ENCODE measurements around the gene SPO11. TPM values are rescaled to one million over a fixed set of nuclear protein-coding genes. Genes with fewer than 3 reads are reported as not detected.

The SPO11 gene
- total and polyA plus RNA-seq, 2 of the 4 experiments (the other 2 are of a cell fraction) = not detected

- Histone ChIP-seq H3K23ac (ENCODE audit: low read depth, low read length) (no peak overlapping the region), H2AK9ac (replicated peaks; ENCODE audit: low read depth, low read length, poor library complexity) (no peak overlapping the region), H2BK120ac (ENCODE audit: low read depth, low read length) (no peak overlapping the region), H2BK20ac (ENCODE audit: low read depth, low read length) (no peak overlapping the region), H3K14ac (replicated peaks; ENCODE audit: low read depth, low read length) (no peak overlapping the region), H3K27me3 (ENCODE audit: control insufficient read depth, insufficient read depth, low read length) (no peaks in the 10 kb centered on the region), H2AFZ (replicated peaks; ENCODE audit: low read length, poor library complexity) (no peak overlapping the region), H3K56ac (ENCODE audit: extremely low read depth, insufficient read depth, low read length) (no peak overlapping the region), H2BK15ac (ENCODE audit: low read depth, low read length) (no peak overlapping the region), H4K5ac (ENCODE audit: low read depth, low read length) (no peak overlapping the region), H2BK5ac (ENCODE audit: low read depth, low read length, poor library complexity, severe bottlenecking) (no peak overlapping the region), H2AK5ac (ENCODE audit: low read depth, low read length) (no peak overlapping the region), H4K20me1 (ENCODE audit: insufficient read depth, low read length) (no peaks in the 10 kb centered on the region), H3K27ac (ENCODE audit: insufficient read depth, low read length) (no peak overlapping the region), H3K79me1 (ENCODE audit: low read depth in 1 of 2, low read length in 2 of 2) (no peaks in the 10 kb centered on the region; a peak in 1 of 4 replicates), H3K4ac (ENCODE audit: low read depth, low read length) (no peak overlapping the region), H3K9ac (ENCODE audit: low read depth, low read length) (no peak overlapping the region), H4K91ac (ENCODE audit: insufficient read depth, low read depth, low read length) (no peak overlapping the region), H3K4me3 (ENCODE audit: insufficient read depth, low read depth, low read length) (no peak overlapping the region), H3K9me3 (ENCODE audit: control insufficient read depth, insufficient read depth, low read length) (no peaks in the 10 kb centered on the region), H3K4me2 (ENCODE audit: low read depth, low read length) (no peak overlapping the region), H3K36me3 (ENCODE audit: control insufficient read depth, insufficient read depth, low read length) (peaks cover 77% of the 10 kb centered on the region), H3K4me1 (ENCODE audit: control insufficient read depth, insufficient read depth, low read length) (no peaks in the 10 kb centered on the region), H3K9me1 (ENCODE audit: insufficient read depth, low read length) (no peaks in the 10 kb centered on the region), H3K18ac (ENCODE audit: low read depth, low read length) (no peak overlapping the region), H4K8ac (ENCODE audit: low read depth in 2 of 2, low read length in 2 of 2) (no peak overlapping the region)
- TF ChIP-seq FOS (IDR thresholded peaks at IDR 0.05; ENCODE audit: low read depth, low read length) (no peak), MAZ (IDR thresholded peaks at IDR 0.05; ENCODE audit: borderline replicate concordance, low read depth, low read length) (no peak), POLR2A (IDR thresholded peaks at IDR 0.05; ENCODE audit: low read depth, low read length) (no peak), BHLHE40 (IDR thresholded peaks at IDR 0.05; ENCODE audit: low read depth, low read length) (no peak), USF2 (IDR thresholded peaks at IDR 0.05; ENCODE audit: low read depth, low read length) (no peak), ELK1 (IDR thresholded peaks at IDR 0.05; ENCODE audit: borderline replicate concordance, low read depth, low read length) (no peak), MAFK (IDR thresholded peaks at IDR 0.05; ENCODE audit: low read depth, low read length) (no peak), CEBPB (IDR thresholded peaks at IDR 0.05; ENCODE audit: low read depth, low read length) (no peak), NFE2L2 (IDR thresholded peaks at IDR 0.05; ENCODE audit: low read depth, low read length) (no peak), MXI1 (IDR thresholded peaks at IDR 0.05; ENCODE audit: borderline replicate concordance, low read depth, low read length) (no peak), RCOR1 (IDR thresholded peaks at IDR 0.05; ENCODE audit: insufficient replicate concordance, low read length) (no peak), SMC3 (IDR thresholded peaks at IDR 0.05; ENCODE audit: low read depth, low read length) (no peak), RAD21 (IDR thresholded peaks at IDR 0.05; ENCODE audit: low read length) (no peak), RFX5 (IDR thresholded peaks at IDR 0.05; ENCODE audit: low read depth, low read length) (no peak), CHD1 (IDR thresholded peaks at IDR 0.05; ENCODE audit: low read depth, low read length) (no peak)
- TF ChIP-seq, protein P1, sequence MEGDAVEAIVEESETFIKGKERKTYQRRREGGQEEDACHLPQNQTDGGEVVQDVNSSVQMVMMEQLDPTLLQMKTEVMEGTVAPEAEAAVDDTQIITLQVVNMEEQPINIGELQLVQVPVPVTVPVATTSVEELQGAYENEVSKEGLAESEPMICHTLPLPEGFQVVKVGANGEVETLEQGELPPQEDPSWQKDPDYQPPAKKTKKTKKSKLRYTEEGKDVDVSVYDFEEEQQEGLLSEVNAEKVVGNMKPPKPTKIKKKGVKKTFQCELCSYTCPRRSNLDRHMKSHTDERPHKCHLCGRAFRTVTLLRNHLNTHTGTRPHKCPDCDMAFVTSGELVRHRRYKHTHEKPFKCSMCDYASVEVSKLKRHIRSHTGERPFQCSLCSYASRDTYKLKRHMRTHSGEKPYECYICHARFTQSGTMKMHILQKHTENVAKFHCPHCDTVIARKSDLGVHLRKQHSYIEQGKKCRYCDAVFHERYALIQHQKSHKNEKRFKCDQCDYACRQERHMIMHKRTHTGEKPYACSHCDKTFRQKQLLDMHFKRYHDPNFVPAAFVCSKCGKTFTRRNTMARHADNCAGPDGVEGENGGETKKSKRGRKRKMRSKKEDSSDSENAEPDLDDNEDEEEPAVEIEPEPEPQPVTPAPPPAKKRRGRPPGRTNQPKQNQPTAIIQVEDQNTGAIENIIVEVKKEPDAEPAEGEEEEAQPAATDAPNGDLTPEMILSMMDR (conservative IDR thresholded peaks at IDR 0.05; ENCODE audit: low read depth, low read length) = no peak
- intact Hi-C loops (cut with micrococcal nuclease) = no loop called here
- ATAC-seq (ENCODE audit: low read depth) (no peak), DNase-seq (no peak)
- POLR2A ChIA-PET (ENCODE audit: unreplicated experiment) = no interaction called here
- BruUV-seq (replicated peaks) = no TSS peak
- in situ Hi-C loops (cut with MboI; ENCODE audit: low sequenced_read_pairs) = loop anchor here (25.0 kb wide), 1 partner anchor 985 kb away; the partner anchor contains the start of genes AURKA and CSTF1
- whole genome bisulfite sequencing, 2 experiments (ENCODE audit: extremely low coverage in 2 of 2, insufficient read length in 1 of 2) = 92% methylated on average over 11 of the region's 25 CpGs; no CpG with 5 or more reads in 1 of the 2 experiments
- CTCF ChIA-PET = no interaction called here
- dilution Hi-C loops (cut with HindIII; ENCODE audit: low sequenced_read_pairs, unreplicated experiment) = no loop called here
These were observed 43.2 kb downstream of the SPO11 start for GRCh38 chr20:57372581-57373350.

Measured in IMR-90 (cell line).